Large intestine (tissue), 3 donors: Measurements from ENCODE around the gene OSBPL9. TPM values are rescaled to one million over a fixed set of nuclear protein-coding genes. Genes with fewer than 3 reads are reported as not detected.

Experiments
- DNase-seq, 2 donors: peaks; one replicate each; pipeline versions ENCODE4 v3.0.0 to v3.0.0-alpha.2; 2013
- H3K27ac ChIP-seq: one replicate; pipeline ENCODE4 v1.5.1; 2013; ENCODE audit warnings: low read length
- H3K27me3 ChIP-seq: 2 replicates; pipeline ENCODE4 v1.6.1; 2013; ENCODE audit warnings: low read length; ENCODE audit not compliant: control insufficient read depth, insufficient read depth
- H3K36me3 ChIP-seq: 2 replicates; pipeline ENCODE4 v1.6.1; 2013; ENCODE audit warnings: low read length; ENCODE audit not compliant: control insufficient read depth, insufficient read depth
- H3K4me1 ChIP-seq: one replicate; pipeline ENCODE4 v1.6.1; 2013; ENCODE audit warnings: low read length; ENCODE audit not compliant: control insufficient read depth, insufficient read depth
- H3K4me3 ChIP-seq: one replicate; pipeline ENCODE4 v1.5.1; 2013; ENCODE audit warnings: low read length
- H3K9me3 ChIP-seq: one replicate; pipeline ENCODE4 v1.6.1; 2013; ENCODE audit warnings: mild to moderate bottlenecking, low read depth, low read length, moderate library complexity; ENCODE audit not compliant: control insufficient read depth
- WGBS: methylation state at CpG from one replicate; pipeline ENCODE4 v1.1.5; 2013; ENCODE audit warnings: low lambda C conversion rate; ENCODE audit not compliant: insufficient coverage; 5-methylcytosine and 5-hydroxymethylcytosine counted together
- polyA plus RNA-seq: library from polyadenylated mRNA; unstranded; fragments of 120-200 nt; gene quantifications from one replicate; pipeline ENCODE4 v1.2.1, GENCODE V29; 2013

The OSBPL9 gene
- polyA plus RNA-seq, 1 donor: 64.1 TPM

DNA sequence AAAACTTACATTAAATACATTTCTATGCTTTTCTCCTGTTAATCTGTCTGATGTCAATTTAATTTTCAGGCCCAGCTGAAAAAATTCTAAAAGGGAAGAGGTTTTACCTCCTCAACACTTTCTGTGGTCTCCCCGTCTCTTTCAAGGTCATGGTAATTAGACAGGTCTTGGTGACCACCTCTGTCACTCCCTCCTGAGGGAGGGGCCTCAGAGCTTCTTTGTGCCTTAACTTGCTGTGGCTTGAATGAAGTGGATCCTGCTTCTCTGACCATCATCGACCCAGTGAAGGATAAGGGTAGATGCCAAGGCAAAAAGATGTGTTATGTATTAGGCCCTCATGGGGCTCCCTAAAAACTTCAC lies 40.8 kb upstream of the OSBPL9 start:
- H3K27ac ChIP-seq: no peak overlapping the region
- no peak for DNase-seq
- no peak overlapping the region for H3K4me3 ChIP-seq
- no peaks in the 10 kb centered on the region for H3K27me3 ChIP-seq
- no peaks in the 10 kb centered on the region for H3K9me3 ChIP-seq
- no peaks in the 10 kb centered on the region for H3K4me1 ChIP-seq
- WGBS: no CpG with 5 or more reads among the region's 2 CpGs
- H3K36me3 ChIP-seq: no peaks in the 10 kb centered on the region

DNA sequence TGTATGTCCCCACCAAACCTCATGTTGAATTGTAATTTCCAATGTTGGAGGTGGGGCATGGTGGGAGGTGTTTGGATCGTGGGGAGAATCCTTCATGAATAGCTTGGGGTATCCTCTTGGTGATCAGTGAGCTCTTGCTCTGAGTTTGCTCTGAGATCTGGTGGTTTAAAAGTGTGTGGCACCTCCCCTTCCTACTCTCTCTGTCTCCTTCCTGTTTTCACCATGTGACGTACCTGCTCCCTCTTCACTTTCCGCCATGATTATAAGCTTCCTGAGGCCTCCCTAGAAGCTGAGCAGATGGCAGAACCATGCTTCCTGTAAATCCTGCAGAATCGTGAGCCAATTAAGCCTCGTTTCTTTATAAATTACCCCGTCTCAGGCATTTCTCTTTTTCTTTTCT lies 40.0 kb upstream of the OSBPL9 start:
- no peak overlapping the region for H3K27ac ChIP-seq
- no peaks in the 10 kb centered on the region for H3K36me3 ChIP-seq
- H3K4me3 ChIP-seq: no peak overlapping the region
- no peaks in the 10 kb centered on the region for H3K27me3 ChIP-seq
- no peaks in the 10 kb centered on the region for H3K9me3 ChIP-seq
- WGBS: 100% methylated on average over 2 of the region's 6 CpGs
- no peaks in the 10 kb centered on the region for H3K4me1 ChIP-seq
- no peak for DNase-seq

DNA sequence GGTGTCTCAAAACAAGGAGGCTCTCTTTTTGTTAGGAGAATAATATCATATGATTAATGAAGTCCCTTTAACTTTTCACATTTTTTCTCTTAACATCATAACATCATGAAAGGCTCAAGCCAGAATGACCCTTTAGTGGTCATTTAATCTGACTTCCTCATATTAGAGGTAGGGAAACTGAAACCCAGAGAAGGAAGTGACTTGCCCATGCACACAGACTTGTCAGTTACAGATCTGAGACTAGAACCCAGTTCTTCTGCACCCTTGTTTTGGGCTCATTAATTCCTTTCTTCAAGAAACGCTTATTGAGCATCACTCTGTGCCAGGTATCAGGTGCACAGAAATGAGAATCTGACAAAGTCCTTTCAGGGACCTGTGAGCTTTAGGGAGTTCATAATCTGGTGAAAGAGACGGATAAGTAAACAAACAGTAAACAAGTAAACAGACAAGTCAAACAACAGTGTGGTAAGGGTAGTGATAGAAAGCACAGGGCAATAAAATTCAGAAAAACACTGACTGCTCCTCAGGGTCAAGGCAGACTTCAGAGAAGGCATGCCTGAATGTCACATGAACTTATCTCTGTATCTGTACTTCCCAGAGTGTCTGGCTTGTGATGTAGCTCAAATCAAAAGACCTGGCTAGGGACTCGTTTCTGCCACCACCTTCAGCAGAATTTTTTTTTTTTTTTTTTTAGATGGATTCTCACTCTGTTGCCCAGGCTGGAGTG lies 38.3 kb upstream of the OSBPL9 start:
- Histone ChIP-seq H3K4me3 (no peak overlapping the region), H3K4me1 (no peaks in the 10 kb centered on the region), H3K27ac (no peak overlapping the region), H3K36me3 (no peaks in the 10 kb centered on the region), H3K9me3 (no peaks in the 10 kb centered on the region), H3K27me3 (no peaks in the 10 kb centered on the region)
- no peak for DNase-seq
- WGBS: 64% methylated on average over 1 of the region's 3 CpGs

DNA sequence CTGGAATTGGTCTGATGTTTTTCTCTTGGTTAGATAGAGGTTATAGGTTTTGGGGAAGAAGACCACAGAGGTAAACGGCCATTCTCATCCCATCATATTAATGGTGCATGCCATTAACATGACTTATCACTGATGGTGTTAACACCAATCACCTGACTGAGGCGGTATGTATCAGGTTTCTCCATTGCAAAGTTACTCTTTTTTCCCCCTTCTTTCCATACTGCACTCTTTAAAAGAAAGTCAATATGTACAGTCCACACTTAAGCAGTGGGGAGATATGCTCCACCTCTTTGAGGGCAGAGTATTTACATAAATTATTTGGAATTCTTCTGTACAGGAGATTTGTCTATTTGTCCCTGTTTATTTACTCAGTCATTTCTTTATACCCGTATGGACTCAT lies 35.7 kb upstream of the OSBPL9 start:
- Histone ChIP-seq H3K36me3 (no peaks in the 10 kb centered on the region), H3K27me3 (no peaks in the 10 kb centered on the region), H3K4me1 (no peaks in the 10 kb centered on the region), H3K4me3 (no peak overlapping the region), H3K9me3 (no peaks in the 10 kb centered on the region), H3K27ac (no peak overlapping the region)
- DNase-seq: no peak
- no CpG with 5 or more reads among the region's 3 CpGs for WGBS

DNA sequence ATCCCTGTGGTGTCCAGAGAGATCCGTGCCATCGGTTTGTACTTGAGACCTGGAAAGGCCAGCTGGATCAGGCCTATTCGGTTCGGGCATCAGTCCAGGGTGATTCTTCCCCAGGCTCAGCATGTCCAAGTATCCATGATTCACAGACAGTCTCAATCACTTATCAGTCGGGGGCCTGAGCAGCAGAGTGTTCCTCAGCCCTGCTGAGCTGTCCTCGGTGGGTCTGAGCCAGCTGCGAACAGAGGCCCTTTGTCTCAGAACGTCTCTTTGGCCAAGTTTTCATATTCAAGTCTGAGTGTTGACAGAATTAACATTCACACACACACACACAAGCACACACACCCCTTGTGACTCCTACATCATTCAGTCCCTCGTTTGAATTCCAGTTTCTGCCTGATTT lies 33.4 kb upstream of the OSBPL9 start:
- 100% methylated on average over 1 of the region's 9 CpGs for WGBS
- Histone ChIP-seq H3K4me1 (no peaks in the 10 kb centered on the region), H3K36me3 (no peaks in the 10 kb centered on the region), H3K27me3 (no peaks in the 10 kb centered on the region), H3K4me3 (no peak overlapping the region), H3K27ac (no peak overlapping the region), H3K9me3 (no peaks in the 10 kb centered on the region)
- DNase-seq: no peak

DNA sequence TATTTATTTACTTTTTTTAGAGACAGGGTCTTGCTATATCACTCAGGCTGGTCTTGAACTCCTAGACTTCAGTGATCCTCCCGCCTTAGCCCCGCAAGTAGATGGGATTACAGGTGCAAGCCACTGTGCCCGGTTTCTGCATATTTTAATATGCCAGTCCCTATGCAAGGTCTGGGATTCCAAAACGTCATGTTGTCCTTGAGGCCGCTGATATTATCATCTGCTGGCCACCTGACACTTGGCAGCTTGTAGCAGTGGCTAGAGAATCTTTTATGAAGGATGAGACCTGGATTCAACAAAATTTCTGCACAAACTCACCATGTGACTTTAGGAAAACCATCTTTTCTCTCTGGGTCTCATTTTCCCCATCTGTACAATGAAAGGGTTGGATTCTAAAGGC lies 32.9 kb upstream of the OSBPL9 start:
- Histone ChIP-seq H3K4me3 (no peak overlapping the region), H3K27ac (no peak overlapping the region), H3K4me1 (no peaks in the 10 kb centered on the region), H3K36me3 (no peaks in the 10 kb centered on the region), H3K9me3 (no peaks in the 10 kb centered on the region), H3K27me3 (no peaks in the 10 kb centered on the region)
- no peak for DNase-seq
- WGBS: no CpG with 5 or more reads among the region's 5 CpGs

- Histone ChIP-seq H3K27me3 (no peaks in the 10 kb centered on the region), H3K4me3 (no peak overlapping the region), H3K9me3 (no peaks in the 10 kb centered on the region), H3K36me3 (no peaks in the 10 kb centered on the region), H3K4me1 (no peaks in the 10 kb centered on the region), H3K27ac (no peak overlapping the region)
- DNase-seq: no peak
These were observed 24.2 kb upstream of the OSBPL9 start for GRCh38 chr1:51592711-51593110.

DNA sequence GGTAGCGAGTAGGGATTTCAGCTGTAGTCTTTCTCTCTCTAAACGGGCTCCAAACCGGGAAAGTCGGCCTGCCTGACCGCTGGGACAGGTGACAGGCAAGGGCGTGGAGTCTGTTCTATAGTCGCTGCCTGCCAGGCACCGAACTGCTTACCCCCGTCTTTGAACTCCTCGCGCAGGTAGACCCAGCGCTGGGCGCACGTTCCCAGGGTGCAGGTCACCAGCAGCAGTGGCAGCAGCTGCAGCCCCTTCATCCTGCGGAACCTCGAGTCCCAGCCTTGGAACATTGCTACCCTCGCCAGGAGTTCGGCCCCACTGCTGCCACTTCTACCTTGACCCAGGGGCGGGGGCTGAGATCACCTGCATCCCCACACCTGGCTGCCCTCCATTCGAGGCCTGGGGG lies 22.2 kb upstream of the OSBPL9 start:
- H3K4me1 ChIP-seq: no peaks in the 10 kb centered on the region
- H3K27me3 ChIP-seq: no peaks in the 10 kb centered on the region
- WGBS: no CpG with 5 or more reads among the region's 20 CpGs
- H3K9me3 ChIP-seq: no peaks in the 10 kb centered on the region
- no peak overlapping the region for H3K27ac ChIP-seq
- no peak overlapping the region for H3K4me3 ChIP-seq
- H3K36me3 ChIP-seq: no peaks in the 10 kb centered on the region
- no peak for DNase-seq

GRCh38 chr1:51600529-51600928 lies 16.4 kb upstream of the OSBPL9 start:
- Histone ChIP-seq H3K27me3 (no peaks in the 10 kb centered on the region), H3K4me1 (no peaks in the 10 kb centered on the region), H3K9me3 (no peaks in the 10 kb centered on the region), H3K27ac (no peak overlapping the region), H3K36me3 (no peaks in the 10 kb centered on the region), H3K4me3 (no peak overlapping the region)
- no peak for DNase-seq
- no CpG with 5 or more reads among the region's 2 CpGs for WGBS

DNA sequence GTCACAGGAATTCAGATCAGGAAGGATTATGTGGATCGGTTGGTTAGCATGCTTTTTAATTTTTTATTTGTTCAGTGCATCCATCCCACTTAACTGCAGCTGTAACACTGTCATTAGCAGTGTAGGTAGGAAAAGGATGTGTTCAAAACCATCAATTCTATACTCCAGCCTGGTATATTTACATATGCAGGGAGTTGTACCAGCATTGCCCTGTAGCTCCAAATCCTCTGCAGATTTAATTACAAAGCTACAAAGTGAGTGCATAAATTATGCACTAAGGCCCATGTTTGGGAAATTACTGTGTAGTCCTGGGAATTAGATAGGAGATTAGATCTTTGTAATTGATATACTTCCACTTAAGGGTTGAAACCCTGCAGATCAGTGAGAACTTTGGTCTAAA lies 15.9 kb upstream of the OSBPL9 start:
- no peaks in the 10 kb centered on the region for H3K36me3 ChIP-seq
- no peaks in the 10 kb centered on the region for H3K9me3 ChIP-seq
- no CpG with 5 or more reads among the region's 1 CpG for WGBS
- no peaks in the 10 kb centered on the region for H3K4me1 ChIP-seq
- no peak for DNase-seq
- no peak overlapping the region for H3K27ac ChIP-seq
- no peaks in the 10 kb centered on the region for H3K27me3 ChIP-seq
- H3K4me3 ChIP-seq: no peak overlapping the region

- H3K4me1 ChIP-seq: no peaks in the 10 kb centered on the region
- no peaks in the 10 kb centered on the region for H3K9me3 ChIP-seq
- H3K36me3 ChIP-seq: no peaks in the 10 kb centered on the region
- no peaks in the 10 kb centered on the region for H3K27me3 ChIP-seq
- H3K27ac ChIP-seq: no peak overlapping the region
- no peak overlapping the region for H3K4me3 ChIP-seq
- no peak for DNase-seq
- 93% methylated on average over 2 of the region's 5 CpGs for WGBS
These were observed 10.8 kb upstream of the OSBPL9 start for GRCh38 chr1:51605961-51606723.
